H9 (cell line): ENCODE data around the gene CACNA1G. TPM values are rescaled to one million over a fixed set of nuclear protein-coding genes. Genes with fewer than 3 reads are reported as not detected.
A peak's percentile ranks its signal among the peaks of the same experiment; 100 is the strongest.

Experiments
- DNase-seq: peaks from one replicate; pipeline ENCODE4 v3.0.0-alpha.2; 2017
- H2AFZ ChIP-seq: one replicate; pipeline ENCODE4 v1.6.1; 2013; ENCODE audit warnings: mild to moderate bottlenecking, low read length, control low read depth, moderate library complexity
- H2AK5ac ChIP-seq: 2 replicates; pipeline ENCODE4 v1.6.1; 2013; ENCODE audit warnings: low read length, control low read depth, mixed read lengths; ENCODE audit not compliant: insufficient read length
- H2BK120ac ChIP-seq: one replicate; pipeline ENCODE4 v1.6.1; 2013; ENCODE audit warnings: low read depth, mild to moderate bottlenecking, low read length, control low read depth, inconsistent platforms; ENCODE audit not compliant: poor library complexity, severe bottlenecking
- H2BK12ac ChIP-seq: 2 replicates; pipeline ENCODE4 v1.6.1; 2013; ENCODE audit warnings: low read length, control low read depth, mixed read lengths, low read depth; ENCODE audit not compliant: insufficient read length
- H2BK15ac ChIP-seq: 2 replicates; pipeline ENCODE4 v1.6.1; 2013; ENCODE audit warnings: low read depth, low read length, control low read depth
- H2BK20ac ChIP-seq: one replicate; pipeline ENCODE4 v1.6.1; 2013; ENCODE audit warnings: low read depth, mild to moderate bottlenecking, low read length, control low read depth, inconsistent platforms; ENCODE audit not compliant: poor library complexity, severe bottlenecking
- H2BK5ac ChIP-seq: 2 replicates; pipeline ENCODE4 v1.6.1; 2013; ENCODE audit warnings: low read length, control low read depth, mixed read lengths; ENCODE audit not compliant: insufficient read length
- H3K14ac ChIP-seq: 2 replicates; pipeline ENCODE4 v1.6.1; 2013; ENCODE audit warnings: low read length, control low read depth; ENCODE audit not compliant: insufficient read depth
- H3K18ac ChIP-seq: 2 replicates; pipeline ENCODE4 v1.6.1; 2013; ENCODE audit warnings: low read depth, mild to moderate bottlenecking, mixed read lengths, low read length, control low read depth; ENCODE audit not compliant: insufficient read length
- H3K23ac ChIP-seq: 2 replicates; pipeline ENCODE4 v1.6.1; 2013; ENCODE audit warnings: low read length, control low read depth, mixed read lengths, low read depth; ENCODE audit not compliant: insufficient read length
- H3K23me2 ChIP-seq: 2 replicates; pipeline ENCODE4 v1.6.1; 2013; ENCODE audit warnings: low read depth, mild to moderate bottlenecking, mixed read lengths, low read length, control low read depth; ENCODE audit not compliant: insufficient read length, poor library complexity, severe bottlenecking
- H3K27ac ChIP-seq: 2 replicates; pipeline ENCODE4 v1.5.1; 2013; ENCODE audit warnings: low read length, control low read depth, mixed read lengths, low read depth; ENCODE audit not compliant: insufficient read length
- H3K27me3 ChIP-seq: 2 replicates; pipeline ENCODE4 v1.6.1; 2013; ENCODE audit warnings: low read length, control low read depth, inconsistent platforms; ENCODE audit not compliant: insufficient read depth
- H3K4ac ChIP-seq: 2 replicates; pipeline ENCODE4 v1.6.1; 2013; ENCODE audit warnings: low read depth, mild to moderate bottlenecking, control low read depth, inconsistent platforms, low read length, moderate library complexity
- H3K4me1 ChIP-seq: 2 replicates; pipeline ENCODE4 v1.6.1; 2013; ENCODE audit warnings: low read length, control low read depth, inconsistent platforms; ENCODE audit not compliant: insufficient read depth
- H3K4me2 ChIP-seq: 2 replicates; pipeline ENCODE4 v1.6.1; 2013; ENCODE audit warnings: low read length, control low read depth, mixed read lengths; ENCODE audit not compliant: insufficient read length, insufficient read depth
- H3K56ac ChIP-seq: 2 replicates; pipeline ENCODE4 v1.6.1; 2013; ENCODE audit warnings: low read depth, mild to moderate bottlenecking, mixed read lengths, low read length, control low read depth; ENCODE audit not compliant: insufficient read length
- H3K79me1 ChIP-seq: 2 replicates; pipeline ENCODE4 v1.6.1; 2013; ENCODE audit warnings: low read depth, mild to moderate bottlenecking, moderate library complexity, low read length, control low read depth, inconsistent platforms; ENCODE audit not compliant: insufficient read depth, poor library complexity, severe bottlenecking
- H3K79me2 ChIP-seq: 2 replicates; pipeline ENCODE4 v1.6.1; 2013; ENCODE audit warnings: low read length, control low read depth, inconsistent platforms; ENCODE audit not compliant: insufficient read depth
- H3K9ac ChIP-seq: 2 replicates; pipeline ENCODE4 v1.6.1; 2013; ENCODE audit warnings: low read length, control low read depth, mixed read lengths; ENCODE audit not compliant: insufficient read length; ENCODE audit errors: extremely low read depth
- H3K9me3 ChIP-seq: one replicate; pipeline ENCODE4 v1.6.1; 2013; ENCODE audit warnings: low read depth, low read length, inconsistent platforms; ENCODE audit not compliant: control insufficient read depth
- H3T11ph ChIP-seq: one replicate; pipeline ENCODE4 v1.6.1; 2013; ENCODE audit warnings: mild to moderate bottlenecking, low read length, control low read depth, inconsistent platforms
- H4K20me1 ChIP-seq: one replicate; pipeline ENCODE4 v1.6.1; 2013; ENCODE audit not compliant: control insufficient read depth, insufficient read length, insufficient read depth
- H4K5ac ChIP-seq: 2 replicates; pipeline ENCODE4 v1.6.1; 2013; ENCODE audit warnings: low read depth, mild to moderate bottlenecking, mixed read lengths, low read length, control low read depth; ENCODE audit not compliant: insufficient read length
- H4K8ac ChIP-seq: replicated peaks from 2 replicates; pipeline ENCODE4 v1.6.1; 2013; ENCODE audit warnings: low read length, control low read depth, mixed read lengths, low read depth; ENCODE audit not compliant: insufficient read length
- H4K91ac ChIP-seq: 2 replicates; pipeline ENCODE4 v1.6.1; 2013; ENCODE audit warnings: low read depth, mild to moderate bottlenecking, moderate library complexity, mixed read lengths, low read length, control low read depth; ENCODE audit not compliant: insufficient read length
- H3K27ac Mint-ChIP-seq, 3 experiments: 2 replicates in 2 of 3; 3 replicates in 1 of 3; pipeline ENCODE4 v1.8.0; 2020 to 2021; ENCODE audit warnings: mixed read lengths in 3 of 3, mild to moderate bottlenecking in 1 of 3, moderate library complexity in 1 of 3
- H3K27me3 Mint-ChIP-seq: 2 replicates; pipeline ENCODE4 v1.8.0; 2021; ENCODE audit warnings: low read depth, mild to moderate bottlenecking, moderate library complexity, mixed read lengths
- H3K36me3 Mint-ChIP-seq, 3 experiments: 2 replicates in 2 of 3; 3 replicates in 1 of 3; pipeline ENCODE4 v1.8.0; 2020 to 2021; ENCODE audit warnings: low read depth in 3 of 3, mixed read lengths in 3 of 3; ENCODE audit not compliant: insufficient read depth in 1 of 3
- H3K4me1 Mint-ChIP-seq, 2 experiments: 2 replicates each; pipeline ENCODE4 v1.8.0; 2020; ENCODE audit warnings: mixed read lengths in 2 of 2
- H3K4me3 Mint-ChIP-seq, 2 experiments: 2 replicates in 1 of 2; 3 replicates in 1 of 2; pipeline ENCODE4 v1.8.0; 2020 to 2021; ENCODE audit warnings: mild to moderate bottlenecking in 2 of 2, mixed read lengths in 2 of 2, moderate library complexity in 1 of 2
- H3K9me3 Mint-ChIP-seq, 2 experiments: 2 replicates in 1 of 2; 3 replicates in 1 of 2; pipeline ENCODE4 v1.8.0; 2020; ENCODE audit warnings: mild to moderate bottlenecking in 2 of 2, mixed read lengths in 2 of 2, moderate library complexity in 1 of 2
- CTCF ChIP-seq: fragments of 200-600 bp; sonication (generic); conservative IDR thresholded peaks from 3 replicates; pipeline ENCODE4 v1.8.0; 2021; ENCODE audit warnings: antibody characterized with exemption, mild to moderate bottlenecking
- WGBS: extraction: QIAGEN DNeasy Blood & Tissue Kit; methylation state at CpG from one replicate; pipeline ENCODE4 v1.1.7; 2013; ENCODE audit warnings: missing lambda C conversion rate, low lambda C conversion rate, mixed read lengths; ENCODE audit not compliant: insufficient read length; ENCODE audit errors: extremely low coverage; 5-methylcytosine and 5-hydroxymethylcytosine counted together
- total RNA-seq: library from RNA; stranded (reverse); gene quantifications from 2 replicates; pipeline ENCODE4 v1.2.1, GENCODE V29; 2021

CACNA1G gene
- total RNA-seq, 1 experiment from 2014 or later = 1.5 TPM

GRCh38 chr17:50557630-50558029, 2.9 kb upstream of the CACNA1G start:
- H3K79me1 ChIP-seq = no peaks in the 10 kb centered on the region
- H2BK15ac ChIP-seq = no peak overlapping the region
- no peak for DNase-seq
- no peak overlapping the region for H3K4me2 ChIP-seq
- H3K27me3 ChIP-seq = peaks cover 20% of the 10 kb centered on the region
- H2BK120ac ChIP-seq = no peak overlapping the region
- H3K14ac ChIP-seq = no peak overlapping the region
- no peak overlapping the region for H4K5ac ChIP-seq
- H2BK5ac ChIP-seq = no peak overlapping the region
- H3K27ac ChIP-seq = no peak overlapping the region
- H3T11ph ChIP-seq = no peak overlapping the region
- no peak overlapping the region for H2BK20ac ChIP-seq
- Mint-ChIP-seq H3K9me3 (no peaks in the 10 kb centered on the region), H3K4me1 (peaks cover 11 to 19% of the 10 kb centered on the region in 2 experiments), H3K36me3 (no peaks in the 10 kb centered on the region), H3K27ac (no peak overlapping the region), H3K4me3 (peak overlapping the region in 1 of 2 experiments; percentile 46; a peak in 1 of 5 replicates), H3K27me3 (peaks cover 57% of the 10 kb centered on the region)
- no peak for TF ChIP-seq CTCF
- H3K23me2 ChIP-seq = peaks cover 26% of the 10 kb centered on the region
- no peaks in the 10 kb centered on the region for H3K9me3 ChIP-seq
- WGBS = no CpG with 5 or more reads among the region's 4 CpGs
- no peaks in the 10 kb centered on the region for H4K20me1 ChIP-seq
- no peak overlapping the region for H2AFZ ChIP-seq
- H3K4ac ChIP-seq = no peak overlapping the region
- no peak overlapping the region for H2BK12ac ChIP-seq
- no peak overlapping the region for H4K8ac ChIP-seq
- no peak overlapping the region for H2AK5ac ChIP-seq
- H3K18ac ChIP-seq = no peak overlapping the region
- H3K56ac ChIP-seq = no peak overlapping the region
- H3K23ac ChIP-seq = no peak overlapping the region
- H3K4me1 ChIP-seq = no peaks in the 10 kb centered on the region; the same call in 1 of the 2 replicates
- no peak overlapping the region for H3K9ac ChIP-seq
- H3K79me2 ChIP-seq = no peaks in the 10 kb centered on the region
- H4K91ac ChIP-seq = no peak overlapping the region
